Brain pericyte (primary cell): ENCODE results near the gene EXOC6.
"Not testable (repeated sequence)": the region's sequence is repeated elsewhere in the genome, so short reads cannot be mapped to it uniquely, and the experiment has no call there.

Experiments used
- DNase-seq: peaks from one replicate; pipeline ENCODE4 v3.0.0-alpha.2; 2012; ENCODE audit warnings: low read depth, low spot score

EXOC6 gene

DNA sequence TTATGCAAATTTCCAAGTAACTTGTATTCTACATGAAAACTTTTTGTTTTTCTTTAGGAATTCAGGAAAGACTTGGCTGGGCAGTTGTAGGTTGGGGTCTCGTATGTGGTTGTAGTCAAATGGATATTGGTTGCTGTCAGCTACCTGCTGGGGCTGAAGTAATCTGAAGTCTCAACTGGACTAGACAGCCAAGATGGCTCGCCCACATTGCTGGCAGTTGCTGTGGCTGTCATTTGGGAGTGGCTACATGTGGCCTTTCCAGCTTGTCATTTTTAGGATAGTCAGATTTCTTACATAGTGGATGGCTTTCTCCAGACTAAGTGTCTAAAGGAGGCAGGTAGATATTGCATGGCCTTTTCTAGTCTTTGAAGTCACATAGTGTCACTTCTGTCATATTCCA, 32.6 kb downstream of the EXOC6 start:
- no peak for DNase-seq

DNA sequence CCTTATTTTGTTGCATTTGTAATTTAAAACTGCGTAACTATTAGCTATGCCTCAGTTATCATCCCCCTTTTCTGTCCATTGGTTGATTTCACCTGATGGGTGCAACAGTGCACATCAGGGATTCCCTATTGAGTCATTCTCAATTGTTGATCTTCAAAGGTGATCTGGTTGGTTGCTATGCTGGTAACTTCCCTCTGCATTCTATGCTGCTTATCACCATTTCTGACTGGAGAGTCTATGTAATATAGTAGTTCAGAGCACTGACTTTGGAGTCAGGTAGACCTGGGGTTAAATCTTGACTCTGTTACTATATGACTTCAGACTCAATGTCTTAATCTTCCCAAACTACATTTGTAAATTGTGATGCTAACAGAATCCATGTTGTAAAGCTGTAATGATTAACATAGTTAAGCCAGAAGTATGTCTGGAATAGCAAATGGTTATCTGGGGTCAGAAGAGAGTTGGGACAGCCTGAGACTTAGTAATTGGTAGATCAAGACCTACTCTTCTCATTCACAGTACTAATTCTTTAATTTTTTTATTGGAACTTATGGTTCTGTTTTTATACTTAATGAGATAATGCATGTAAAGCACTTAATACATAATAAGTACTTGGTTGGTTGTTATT, 38.1 kb downstream of the EXOC6 start:
- no peak for DNase-seq

DNA sequence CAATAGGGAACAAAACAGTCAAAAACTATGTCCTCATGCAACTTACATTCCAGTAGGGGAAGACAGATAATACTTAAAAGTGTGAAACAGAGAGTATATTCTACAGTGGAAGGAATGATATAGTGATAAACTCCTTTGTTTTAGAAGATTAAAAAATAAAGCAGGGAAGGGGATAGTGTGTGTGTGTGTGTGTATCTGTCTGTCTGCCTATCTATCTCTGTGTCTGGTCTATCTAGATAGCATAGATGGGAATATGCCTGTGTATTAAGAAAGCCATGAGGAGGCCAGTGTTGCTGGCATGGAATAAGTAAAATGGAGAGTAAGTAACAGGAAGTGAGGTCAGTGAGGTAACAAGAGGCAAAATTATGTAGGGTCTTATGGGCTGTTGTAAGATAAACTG, 42.2 kb downstream of the EXOC6 start:
- no peak for DNase-seq

DNA sequence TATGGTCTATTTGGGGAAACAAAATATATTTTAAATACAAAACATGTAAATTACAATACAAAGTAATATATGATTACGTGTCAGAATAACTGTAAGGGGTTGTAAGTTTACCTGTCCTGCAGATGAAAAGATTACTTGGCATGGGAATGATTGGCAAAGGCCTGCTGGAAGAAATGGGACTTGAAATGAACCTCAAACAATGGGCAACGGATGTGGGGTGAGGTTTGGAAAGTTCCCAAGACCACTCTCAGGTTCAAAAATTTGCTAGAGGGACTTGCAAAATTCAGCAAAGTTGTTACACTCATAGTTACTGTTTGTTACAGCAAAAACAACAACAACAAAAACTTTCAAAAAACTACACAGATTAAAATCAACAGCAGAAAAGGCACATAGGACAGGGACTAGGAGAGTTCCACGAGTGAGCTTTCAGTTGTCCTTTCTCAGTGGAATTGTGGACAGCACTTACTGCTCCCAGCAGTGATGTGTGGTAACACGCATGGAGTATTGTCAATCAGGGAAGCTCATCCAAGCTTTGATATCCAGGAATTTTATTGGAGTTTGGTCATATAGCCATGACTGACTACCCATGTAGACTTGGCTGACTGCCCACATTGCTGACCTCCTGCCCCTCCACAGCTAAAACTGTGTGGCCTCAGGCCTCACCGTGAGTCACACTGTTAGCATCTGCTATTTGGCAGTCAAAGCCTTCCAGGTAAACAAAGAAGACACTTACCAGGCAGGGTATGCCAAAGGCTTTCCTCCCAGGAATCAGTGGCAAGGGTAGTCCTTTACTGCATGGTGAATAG, 43.8 kb downstream of the EXOC6 start:
- peak; percentile 41 for DNase-seq

DNA sequence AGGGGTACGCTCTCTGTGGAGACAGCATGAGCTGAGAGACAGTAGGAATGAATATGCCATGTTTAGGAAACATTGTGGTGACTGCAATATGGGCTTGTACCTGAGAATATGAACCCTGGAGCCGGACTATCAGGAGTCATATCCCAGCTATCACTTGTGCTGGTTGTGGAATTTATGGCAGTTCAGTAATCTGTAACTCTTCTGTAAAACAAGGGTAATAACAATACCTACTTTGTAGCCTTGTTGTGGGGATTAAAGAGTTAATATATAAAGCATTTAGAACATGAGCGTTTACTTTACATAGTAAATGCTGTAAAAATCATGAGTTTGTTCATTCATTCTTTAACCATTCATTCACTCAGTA, 44.4 kb downstream of the EXOC6 start:
- DNase-seq, result no peak

DNA sequence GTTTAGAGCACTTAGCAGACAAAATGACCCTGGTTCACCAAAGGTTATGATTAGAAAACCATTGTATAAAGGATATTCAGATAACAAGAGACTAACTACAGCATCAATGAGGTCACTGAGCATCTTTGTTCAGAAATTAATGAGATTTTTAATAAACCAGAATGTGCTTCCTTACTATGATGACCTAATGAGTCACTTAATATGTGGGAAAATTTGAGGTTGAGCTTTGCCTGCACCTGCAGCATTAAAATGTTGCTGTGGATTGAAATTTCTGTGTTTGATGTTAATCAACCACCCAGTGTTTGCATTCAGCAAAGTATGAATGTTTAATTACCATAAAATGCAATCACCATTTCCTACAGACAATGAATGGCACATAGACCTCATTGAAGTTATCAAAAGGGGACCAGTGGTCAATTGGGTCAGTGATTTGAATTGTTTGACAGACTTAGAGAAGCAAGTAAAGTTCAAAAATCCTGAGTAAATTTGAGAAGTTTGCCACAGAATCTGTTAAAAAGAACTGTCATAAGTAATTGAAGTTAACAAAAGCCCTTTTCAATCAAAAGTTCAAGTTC, 45.8 kb downstream of the EXOC6 start:
- DNase-seq, result no peak

DNA sequence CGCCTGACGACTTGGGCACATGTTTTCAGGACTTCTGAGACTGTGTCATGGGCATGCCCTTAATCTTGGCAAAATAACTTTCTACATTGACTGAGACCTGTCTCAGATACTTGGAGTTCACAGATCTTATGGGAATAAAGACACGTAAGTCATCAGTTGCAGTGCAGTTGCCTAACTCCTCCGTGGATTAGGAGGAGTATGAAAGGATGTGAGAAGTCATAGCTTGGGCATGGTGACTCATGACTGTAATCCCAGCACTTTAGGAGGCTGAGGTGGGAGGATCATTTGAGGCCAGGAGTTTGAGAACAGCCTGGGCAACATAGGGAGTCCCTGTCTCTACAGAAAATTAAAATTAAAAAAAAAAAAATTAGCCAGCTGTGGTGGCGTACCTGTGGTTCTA, 49.6 kb downstream of the EXOC6 start:
- DNase-seq, result no peak

DNA sequence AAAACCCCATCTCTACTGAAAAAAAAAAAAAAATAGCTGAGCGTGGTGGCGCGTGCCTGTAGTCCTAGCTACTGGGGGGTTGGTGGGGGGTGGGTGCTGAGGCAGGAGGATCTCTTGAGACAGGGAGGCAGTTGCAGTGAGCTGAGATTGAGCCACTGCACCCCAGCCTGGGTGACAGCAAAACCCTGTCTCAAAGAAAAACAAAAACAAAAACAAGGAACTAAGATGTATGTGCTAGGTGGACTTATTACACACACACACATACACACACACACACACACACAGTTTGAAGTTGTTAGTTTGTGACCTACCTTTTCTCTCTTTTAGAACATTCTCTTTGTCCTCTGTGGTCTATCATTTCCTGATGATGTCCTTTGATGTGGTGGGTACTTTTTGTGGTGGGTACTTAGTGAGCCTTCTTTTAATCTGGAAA, 53.5 kb downstream of the EXOC6 start:
- DNase-seq, result no peak

DNA sequence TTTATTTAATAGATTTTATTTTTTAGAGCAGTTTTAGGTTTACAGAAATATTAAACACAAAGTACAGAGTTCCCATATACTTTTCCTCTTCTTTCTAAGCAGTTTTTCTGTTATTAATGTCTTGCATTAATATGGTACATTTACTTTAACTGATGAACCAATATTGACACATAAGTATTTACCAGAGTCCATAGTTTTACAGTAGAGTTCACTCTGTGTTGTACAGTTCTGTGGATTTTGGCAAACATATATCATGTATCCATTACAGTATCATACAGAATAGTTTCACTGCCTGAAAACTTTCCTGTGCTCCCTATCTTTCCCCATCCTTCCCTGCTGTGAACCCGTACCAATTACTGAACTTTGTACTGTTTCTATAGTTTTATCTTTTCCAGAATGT, 55.3 kb downstream of the EXOC6 start:
- no peak for DNase-seq

DNA sequence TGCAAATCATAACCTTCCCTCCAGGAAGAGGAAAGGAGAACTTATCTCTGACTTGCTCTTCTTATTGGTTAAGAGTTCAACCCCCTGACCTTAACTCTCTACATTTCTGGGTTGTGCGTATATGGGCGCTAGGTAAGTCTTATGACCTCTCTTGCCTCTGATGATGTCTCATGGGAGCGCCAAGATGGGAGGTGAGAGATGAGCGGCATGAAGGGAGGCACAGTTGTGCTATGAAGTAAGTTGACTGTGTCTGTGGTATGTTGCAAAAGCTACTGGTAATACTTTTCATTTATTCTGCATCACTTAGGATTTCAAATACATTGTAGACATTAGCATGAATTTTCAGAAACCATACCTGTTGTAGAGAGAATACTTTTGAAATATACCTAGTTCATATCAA, 59.0 kb downstream of the EXOC6 start:
- no peak for DNase-seq

DNA sequence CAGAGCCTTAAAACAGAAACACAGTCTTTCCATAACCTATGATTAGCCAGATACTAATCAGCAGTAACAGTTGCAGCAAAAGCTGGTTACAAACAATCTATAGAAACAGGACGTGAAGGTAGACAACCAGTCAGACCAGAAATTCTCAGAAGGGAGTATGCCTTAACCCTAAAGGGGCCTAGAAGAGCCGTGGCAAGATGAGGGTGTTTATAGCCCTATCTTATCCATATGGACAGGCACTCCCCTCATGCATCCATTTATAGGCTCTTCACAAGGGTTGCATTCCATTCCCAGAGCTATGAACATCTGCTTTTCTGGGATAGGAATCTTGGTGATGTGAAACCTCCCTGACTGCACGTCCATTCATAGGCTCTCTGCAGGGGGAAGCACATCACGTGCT, 64.3 kb downstream of the EXOC6 start:
- not testable (repeated sequence) for DNase-seq

DNA sequence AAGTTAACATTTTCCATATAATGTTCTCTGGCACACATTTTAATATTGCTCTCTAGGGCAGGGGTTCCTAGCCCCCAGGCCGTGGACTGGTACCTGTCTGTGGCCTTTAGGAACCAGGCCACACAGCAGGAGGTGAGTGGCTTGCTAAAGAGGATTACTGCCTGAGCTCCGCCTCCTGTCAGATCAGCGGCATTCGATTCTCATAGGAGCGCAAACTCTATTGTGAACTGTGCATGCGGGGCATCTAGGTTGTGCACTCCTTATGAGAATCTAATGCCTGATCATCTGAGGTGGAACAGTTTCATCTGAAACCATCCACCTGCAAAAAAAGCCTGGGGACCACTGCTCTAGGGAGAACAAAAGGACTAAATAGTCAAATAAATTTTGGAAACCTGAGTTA, 65.7 kb downstream of the EXOC6 start:
- no peak for DNase-seq

DNA sequence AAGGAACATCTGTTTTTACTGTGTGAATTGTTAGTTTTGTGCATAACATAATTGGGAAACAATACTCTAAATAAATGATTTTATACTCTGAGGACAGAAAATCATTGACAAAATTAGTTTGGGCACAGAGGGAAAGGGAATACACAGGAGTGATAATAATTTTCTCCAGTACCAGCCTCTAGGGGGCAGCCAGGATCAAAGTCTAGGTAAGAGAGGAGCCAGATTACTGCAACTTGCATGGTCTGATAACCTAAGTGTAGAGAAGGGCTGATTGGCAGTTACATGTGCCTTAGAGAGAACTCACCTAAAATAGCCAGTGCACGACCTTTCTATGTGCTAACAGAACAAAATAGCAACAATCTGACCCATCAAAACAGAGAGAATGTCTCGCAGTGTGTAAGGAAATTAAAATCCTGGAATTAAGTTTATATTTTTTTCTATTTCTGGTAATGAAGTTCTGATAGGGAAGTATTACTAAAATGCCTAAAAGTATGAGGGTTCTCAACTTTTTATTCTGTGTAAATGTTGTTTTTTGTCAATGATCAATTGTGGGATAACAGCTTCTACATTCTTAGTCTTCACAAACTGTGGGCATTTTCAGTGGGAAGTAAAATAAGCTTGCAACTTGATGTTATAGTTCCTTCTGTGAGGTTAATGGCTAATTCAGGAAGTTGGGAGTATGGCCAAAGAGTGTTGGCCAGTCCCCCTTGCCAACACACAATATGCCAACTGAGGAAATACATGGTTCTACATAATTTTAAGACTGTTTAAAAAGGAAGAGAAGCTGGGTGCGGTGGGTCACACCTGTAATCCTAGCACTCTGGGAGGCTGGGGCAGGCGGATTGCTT, 66.4 kb downstream of the EXOC6 start:
- no peak for DNase-seq

DNA sequence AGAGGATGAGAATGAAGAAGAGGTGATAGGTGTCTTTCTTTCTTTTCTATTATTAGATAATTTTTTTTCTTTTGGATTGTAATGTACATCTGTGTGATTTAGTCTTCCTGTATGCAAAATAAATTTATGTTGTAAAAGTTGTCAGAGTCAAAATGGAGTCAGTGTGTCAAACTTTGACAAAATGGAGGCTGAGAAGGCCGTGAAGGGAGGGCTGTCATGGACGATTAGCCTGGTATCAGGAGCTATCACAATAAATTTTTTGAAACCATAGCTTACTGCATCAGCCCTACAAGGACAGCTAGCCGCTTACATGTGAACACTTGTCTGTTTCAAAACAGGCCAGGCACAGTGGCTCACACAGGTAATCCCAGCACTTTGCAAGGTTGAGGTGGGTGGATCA, 67.6 kb downstream of the EXOC6 start:
- DNase-seq, result no peak

DNA sequence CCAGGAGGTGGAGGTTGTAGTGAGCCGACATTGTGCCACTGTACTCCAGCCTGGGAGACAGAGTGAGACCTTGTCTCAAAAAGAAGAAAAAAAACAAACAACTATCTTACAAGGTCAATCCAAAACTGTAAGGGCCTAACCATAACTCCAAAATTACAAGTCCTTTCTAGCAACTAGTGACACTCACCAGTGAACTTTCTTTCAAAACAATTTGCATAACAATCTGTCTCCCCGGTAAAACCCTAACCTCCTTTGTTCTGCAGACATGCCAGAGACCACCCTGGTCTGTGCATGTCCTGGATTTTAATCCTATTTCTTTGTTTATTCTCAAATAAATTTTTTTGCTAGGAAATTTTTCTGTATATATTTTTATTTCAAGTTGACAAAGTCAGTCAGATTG, 68.1 kb downstream of the EXOC6 start:
- no peak for DNase-seq

DNA sequence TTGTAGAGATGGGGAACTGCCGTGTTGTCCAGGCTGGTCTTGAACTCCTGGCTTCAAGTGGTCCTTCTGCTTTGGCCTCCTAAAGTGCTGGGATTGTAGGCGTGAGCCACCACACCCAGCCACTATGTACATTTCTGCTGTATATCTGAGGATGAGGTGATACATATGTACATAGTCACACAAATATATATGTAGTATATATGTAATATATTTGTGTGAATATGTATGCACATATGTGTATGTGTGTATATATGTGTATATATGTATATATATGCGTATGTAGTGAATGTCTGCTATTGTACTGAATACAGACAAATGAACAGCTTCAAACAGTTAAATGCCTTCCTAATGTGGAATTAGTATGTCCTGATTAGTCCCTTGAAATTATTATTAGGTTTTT, 70.3 kb downstream of the EXOC6 start:
- DNase-seq, result no peak

DNA sequence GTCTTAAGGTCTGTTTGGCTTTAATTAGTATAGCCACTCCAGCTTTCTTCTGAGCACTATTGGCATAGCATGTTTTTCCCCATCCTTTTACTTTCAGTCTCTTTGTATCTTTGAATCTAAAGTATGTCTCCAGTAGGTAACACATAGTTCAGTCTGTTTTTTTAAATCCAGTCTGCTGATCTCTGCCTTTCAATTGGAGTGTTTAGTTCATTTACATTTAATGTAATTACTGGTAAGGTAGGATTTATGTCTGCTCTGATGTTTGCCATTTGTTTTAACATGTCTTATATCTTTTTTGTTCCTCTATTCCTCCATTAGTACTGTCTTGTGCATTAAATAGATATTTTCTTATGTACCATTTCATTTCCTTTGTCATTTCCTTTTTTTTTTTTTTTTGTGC, 72.5 kb downstream of the EXOC6 start:
- no peak for DNase-seq

DNA sequence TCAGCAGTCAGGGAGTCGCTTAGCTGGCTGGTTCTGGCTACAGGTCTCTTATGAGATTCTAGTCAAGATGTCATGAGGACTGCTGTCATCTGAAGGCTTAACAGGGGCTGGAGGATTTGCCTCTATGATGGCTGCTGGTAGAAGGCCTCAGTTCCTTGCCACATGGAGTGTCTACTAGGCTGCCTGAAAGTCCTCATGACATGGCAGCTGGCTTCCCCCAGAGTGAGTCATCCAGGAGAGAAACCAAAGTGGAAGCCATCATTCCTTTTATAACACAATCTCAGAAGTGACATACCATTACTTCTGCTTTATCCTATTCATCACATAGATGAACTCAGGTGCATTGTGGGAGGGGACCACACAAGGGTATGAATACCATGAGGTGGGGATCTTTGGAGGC, 75.1 kb downstream of the EXOC6 start:
- DNase-seq, result no peak

DNA sequence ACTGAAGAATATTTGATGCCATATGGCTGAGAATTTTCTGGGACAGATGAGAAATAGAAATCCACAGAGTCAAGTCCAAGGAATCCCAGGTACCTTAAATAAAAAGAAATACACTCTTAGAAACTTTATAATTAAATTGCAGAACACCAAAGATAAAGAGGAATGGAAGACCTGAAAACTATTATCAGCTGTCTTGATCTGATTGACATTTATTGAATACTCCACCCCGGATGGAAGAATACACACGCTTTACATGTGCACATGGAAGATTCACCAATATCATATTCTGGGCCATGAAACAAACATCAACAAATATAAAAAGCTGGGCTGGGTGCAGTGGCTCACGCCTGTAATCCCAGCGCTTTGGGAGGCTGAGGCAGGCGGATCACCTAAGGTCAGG, 81.6 kb downstream of the EXOC6 start:
- no peak for DNase-seq

DNA sequence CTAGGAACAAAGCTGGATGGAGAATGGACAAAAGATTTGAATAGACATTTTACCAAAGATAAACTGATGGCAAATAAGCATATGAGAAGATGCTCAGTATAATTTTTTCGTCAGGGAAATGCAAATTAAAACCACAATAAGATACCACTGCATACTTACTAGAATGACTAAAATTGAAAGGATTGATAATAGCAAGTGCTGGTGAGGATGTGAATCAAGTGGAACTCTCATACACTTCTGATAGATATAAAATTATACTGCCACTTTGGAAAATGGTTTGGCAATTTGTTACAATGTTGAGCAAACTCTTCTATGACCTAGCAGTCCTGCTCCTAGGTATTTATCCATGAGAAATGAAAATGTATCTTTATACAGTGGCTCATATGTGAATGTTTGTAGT, 83.3 kb downstream of the EXOC6 start:
- no peak for DNase-seq

DNA sequence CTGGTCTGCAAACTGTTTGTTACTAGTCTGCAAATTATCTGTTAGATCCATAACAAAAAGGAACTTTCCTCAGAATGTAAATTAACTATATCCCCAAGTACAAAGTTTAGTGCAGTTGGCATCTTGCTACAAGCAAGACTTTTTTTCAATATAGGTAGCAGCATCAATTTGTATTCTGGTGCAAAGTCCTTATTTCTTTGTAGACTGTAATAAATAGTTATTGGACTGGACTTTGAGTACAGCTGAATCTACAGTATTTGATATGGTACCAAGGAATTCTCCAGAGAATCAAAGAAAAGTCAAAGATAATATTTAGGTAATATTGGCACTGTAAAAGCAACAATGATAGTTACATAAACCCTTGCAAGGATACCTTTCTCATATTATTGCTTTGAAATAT, 89.6 kb downstream of the EXOC6 start:
- no peak for DNase-seq

DNA sequence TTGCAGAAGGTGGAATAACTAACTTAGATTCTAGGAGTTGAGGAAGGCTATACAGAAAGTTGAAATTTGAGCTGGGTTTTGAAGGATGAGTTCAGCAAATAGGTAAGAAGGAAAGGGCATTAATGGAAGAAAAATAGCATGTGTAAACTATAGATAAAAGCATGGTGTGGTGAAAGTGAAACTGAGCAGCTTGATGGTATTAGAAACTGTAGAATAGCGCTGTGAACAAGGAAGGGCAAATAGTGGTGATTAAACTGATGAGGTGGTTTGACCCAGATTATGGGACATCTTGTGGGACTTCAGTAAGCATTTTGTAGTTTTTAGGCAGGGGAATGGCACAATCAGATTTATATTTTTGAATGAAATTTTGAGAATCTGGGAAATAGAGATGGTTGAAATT, 90.5 kb downstream of the EXOC6 start:
- no peak for DNase-seq
